22Rv1 (cell line): ENCODE measurements around the gene RNF25.

ENCODE experiments used
- H3K27ac ChIP-seq: fragments of 450-650 bp; 2 replicates; pipeline ENCODE4 v1.5.1; 2017
- CTCF ChIP-seq: fragments of 450-650 bp; IDR thresholded peaks from 2 replicates; pipeline ENCODE4 v1.5.1; 2017; ENCODE audit warnings: mild to moderate bottlenecking
- ZFX ChIP-seq: fragments of 450-650 bp; IDR thresholded peaks from 2 replicates; pipeline ENCODE4 v1.6.1; 2017; ENCODE audit warnings: antibody characterized with exemption, borderline replicate concordance

Gene RNF25

GRCh38 chr2:218643751-218644310 is 28.0 kb downstream of the RNF25 start:
- TF ChIP-seq ZFX (no peak), CTCF (no peak)
- no peak overlapping the region for H3K27ac ChIP-seq

GRCh38 chr2:218642786-218643185 is 29.0 kb downstream of the RNF25 start:
- no peak overlapping the region for H3K27ac ChIP-seq
- no peak for TF ChIP-seq ZFX
- no peak for TF ChIP-seq CTCF

- TF ChIP-seq CTCF (no peak), ZFX (no peak)
Observed at GRCh38 chr2:218642121-218642656, 29.6 kb downstream of the RNF25 start.

GRCh38 chr2:218638372-218638771 is 33.4 kb downstream of the RNF25 start:
- TF ChIP-seq CTCF (no peak), ZFX (no peak)
- no peak overlapping the region for H3K27ac ChIP-seq

More at GRCh38 chr2:218642121-218642656, 29.6 kb downstream of the RNF25 start:
- no peak overlapping the region for H3K27ac ChIP-seq

GRCh38 chr2:218635719-218636118 is 36.1 kb downstream of the RNF25 start:
- TF ChIP-seq CTCF: no peak
- TF ChIP-seq ZFX: no peak

GRCh38 chr2:218631837-218632236 is 40.0 kb downstream of the RNF25 start:
- TF ChIP-seq ZFX (no peak), CTCF (no peak)

More at GRCh38 chr2:218635719-218636118, 36.1 kb downstream of the RNF25 start:
- H3K27ac ChIP-seq: no peak overlapping the region

GRCh38 chr2:218627939-218628338 is 43.9 kb downstream of the RNF25 start:
- H3K27ac ChIP-seq: no peak overlapping the region
- TF ChIP-seq ZFX: no peak
- TF ChIP-seq CTCF: no peak

More at GRCh38 chr2:218631837-218632236, 40.0 kb downstream of the RNF25 start:
- H3K27ac ChIP-seq: no peak overlapping the region
